Activated naive CD4-positive, alpha-beta T cell treated with Interleukin-2 at 50 U/mL for 16 hours (primary cell): ENCODE measurements around the gene UBE2L3.
"Not testable (repeated sequence)": the region's sequence is repeated elsewhere in the genome, so short reads cannot be mapped to it uniquely, and the experiment has no call there.

Experiments used
- DNase-seq: peaks from one replicate; pipeline ENCODE4 v3.0.0-alpha.2; 2020

UBE2L3 gene

DNA sequence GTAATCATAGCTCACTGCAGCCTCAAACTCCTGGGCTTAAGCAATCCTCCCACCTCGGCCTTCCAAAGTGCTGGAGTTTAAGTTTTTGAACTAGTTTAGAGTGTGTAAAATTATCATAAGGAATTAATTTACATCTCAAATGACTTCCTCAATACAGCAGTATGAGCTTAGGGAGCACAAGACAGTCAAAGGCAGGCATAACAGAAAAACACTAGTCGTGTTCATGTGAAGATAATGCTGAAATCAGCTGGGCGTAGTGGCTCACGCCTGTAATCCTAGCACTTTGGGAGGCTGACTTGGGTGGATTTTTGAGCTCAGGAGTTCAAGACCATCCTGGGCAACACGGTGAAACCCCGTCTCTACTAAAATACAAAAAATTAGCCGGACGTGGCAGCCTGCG lies 36.5 kb downstream of the UBE2L3 start:
- DNase-seq, result no peak

DNA sequence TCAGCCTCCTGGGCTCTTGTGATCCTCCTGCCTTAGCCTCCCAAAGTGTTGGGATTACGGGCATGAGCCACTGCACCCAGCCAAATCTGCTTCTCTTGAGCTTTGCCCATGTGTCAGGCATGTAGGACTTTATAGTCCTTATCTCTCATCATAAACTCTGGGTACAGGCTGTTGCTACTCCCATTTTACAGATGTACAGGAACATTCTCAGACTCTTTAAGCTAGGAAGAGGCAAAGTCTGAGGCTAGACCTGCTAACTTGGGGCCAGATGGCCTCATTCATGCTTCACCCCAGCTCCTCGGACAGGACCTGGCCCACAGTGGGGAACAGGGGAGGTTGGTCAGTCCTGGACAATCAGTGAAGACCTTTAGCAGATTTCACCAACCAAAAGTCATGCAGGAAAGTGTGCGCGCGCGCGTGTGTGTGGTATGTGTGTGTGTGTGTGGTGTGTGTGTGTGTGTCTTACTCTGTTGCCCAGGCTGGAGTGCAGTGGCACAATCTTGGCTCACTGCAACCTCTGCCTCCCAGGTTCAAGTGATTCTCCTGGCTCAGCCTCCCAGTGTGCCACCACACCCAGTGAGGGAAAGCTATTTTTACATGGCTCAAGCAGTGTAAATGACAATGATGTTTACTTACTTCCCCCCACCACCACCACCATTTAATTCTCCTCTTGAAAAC lies 38.5 kb downstream of the UBE2L3 start:
- no peak for DNase-seq

DNA sequence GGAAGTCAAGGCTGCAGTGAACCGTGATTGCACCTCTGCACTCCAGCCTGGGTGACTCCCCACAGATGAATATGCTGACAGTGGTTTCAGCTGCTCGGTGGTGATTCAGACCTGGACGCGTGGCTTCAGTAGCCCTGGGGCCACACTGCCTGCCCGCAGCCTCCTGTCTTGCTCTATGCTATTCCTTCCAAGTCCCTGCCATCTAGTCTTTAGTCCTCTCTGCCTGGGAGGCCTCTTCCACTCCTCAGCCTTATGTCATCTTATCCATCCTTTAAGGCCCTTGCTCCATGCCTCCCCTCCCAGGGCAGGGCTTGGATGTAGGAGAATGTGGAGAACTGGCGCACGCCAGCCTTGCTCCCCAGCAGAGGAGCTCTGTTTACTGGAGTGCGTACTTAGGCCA lies 39.3 kb downstream of the UBE2L3 start:
- DNase-seq, result no peak

DNA sequence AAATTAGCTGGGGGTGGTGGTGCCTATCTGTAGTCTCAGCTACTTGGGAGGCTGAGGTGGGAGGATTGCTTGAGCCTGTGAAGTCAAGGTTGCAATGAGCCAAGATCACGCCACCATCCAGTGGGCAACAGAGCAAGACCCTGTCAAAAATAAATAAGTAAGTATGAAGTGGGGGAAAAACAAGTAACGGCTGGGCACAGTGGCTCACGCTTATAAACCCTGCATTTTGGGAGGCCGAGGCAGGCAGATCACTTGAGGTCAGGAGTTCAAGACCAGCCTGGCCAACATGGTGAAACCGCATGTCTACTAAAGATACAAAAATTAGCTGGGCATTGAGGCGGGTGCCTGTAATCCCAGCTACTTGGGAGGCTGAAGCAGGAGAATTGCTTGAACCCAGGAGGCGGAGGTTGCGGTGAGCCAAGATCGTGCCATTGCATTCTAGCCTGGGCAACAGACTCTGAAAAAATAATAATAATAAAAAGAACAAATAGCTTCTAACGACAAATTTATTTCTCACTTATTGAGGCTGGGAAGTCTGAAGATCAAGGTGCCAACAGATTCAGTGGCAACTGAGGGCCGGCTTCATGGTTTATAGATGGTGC lies 42.1 kb downstream of the UBE2L3 start:
- not testable (repeated sequence) for DNase-seq

DNA sequence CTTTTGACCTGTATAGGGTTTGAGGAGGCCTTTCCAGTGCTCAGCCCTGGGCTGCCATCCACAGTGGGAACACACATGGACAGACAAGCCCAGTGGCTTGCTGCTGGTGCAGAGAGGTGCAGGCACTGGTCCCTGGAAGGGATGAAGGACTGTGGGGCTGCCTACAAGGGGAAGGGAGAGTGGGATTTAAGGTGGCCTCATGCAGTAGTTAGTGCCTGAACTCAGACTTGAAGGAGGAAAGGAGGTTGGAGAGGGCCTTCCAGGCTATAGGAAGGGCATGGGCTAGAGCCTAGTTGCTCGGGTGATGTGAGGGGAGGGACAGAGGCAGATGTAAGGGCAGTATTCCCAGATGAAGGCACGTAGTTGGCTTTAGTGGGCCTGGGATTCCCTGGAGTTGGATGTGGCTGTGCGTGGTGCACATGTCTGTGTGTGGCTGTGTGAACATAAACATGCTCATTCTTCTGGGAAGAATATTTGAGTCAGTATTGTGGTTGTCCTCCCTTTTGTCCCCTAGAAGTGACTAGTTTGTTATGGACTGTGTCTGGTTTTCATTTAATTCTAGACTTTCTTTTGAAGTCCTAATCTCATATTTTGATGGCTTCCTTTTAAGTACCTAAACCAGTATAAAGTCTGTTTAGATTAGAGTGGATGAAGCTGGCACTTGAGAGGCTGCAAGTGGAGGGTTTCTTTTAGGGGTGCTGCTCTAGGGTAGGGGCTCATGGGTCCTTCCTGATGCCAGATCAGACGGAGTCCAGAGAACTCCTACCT lies 43.9 kb downstream of the UBE2L3 start:
- DNase-seq, result no peak

DNA sequence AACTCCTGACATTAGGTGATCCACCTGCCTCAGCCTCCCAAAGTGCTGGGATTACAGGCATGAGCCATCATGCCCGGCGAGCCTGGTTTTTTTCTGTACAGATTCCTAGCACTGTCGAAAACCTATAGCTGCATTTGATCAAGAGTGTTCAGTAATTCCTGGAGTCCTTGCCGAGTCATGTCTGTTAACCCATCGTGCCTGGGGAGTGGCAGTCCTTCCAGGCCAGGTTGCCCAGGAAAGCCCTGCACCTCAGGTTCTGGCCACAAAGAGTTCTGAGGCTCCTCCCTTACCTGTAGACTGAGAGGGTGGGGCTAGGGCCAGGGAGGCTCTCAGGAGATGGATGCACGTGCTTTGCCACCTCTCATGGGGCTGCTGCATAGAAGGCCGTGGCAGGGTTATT lies 45.3 kb downstream of the UBE2L3 start:
- DNase-seq, result no peak

DNA sequence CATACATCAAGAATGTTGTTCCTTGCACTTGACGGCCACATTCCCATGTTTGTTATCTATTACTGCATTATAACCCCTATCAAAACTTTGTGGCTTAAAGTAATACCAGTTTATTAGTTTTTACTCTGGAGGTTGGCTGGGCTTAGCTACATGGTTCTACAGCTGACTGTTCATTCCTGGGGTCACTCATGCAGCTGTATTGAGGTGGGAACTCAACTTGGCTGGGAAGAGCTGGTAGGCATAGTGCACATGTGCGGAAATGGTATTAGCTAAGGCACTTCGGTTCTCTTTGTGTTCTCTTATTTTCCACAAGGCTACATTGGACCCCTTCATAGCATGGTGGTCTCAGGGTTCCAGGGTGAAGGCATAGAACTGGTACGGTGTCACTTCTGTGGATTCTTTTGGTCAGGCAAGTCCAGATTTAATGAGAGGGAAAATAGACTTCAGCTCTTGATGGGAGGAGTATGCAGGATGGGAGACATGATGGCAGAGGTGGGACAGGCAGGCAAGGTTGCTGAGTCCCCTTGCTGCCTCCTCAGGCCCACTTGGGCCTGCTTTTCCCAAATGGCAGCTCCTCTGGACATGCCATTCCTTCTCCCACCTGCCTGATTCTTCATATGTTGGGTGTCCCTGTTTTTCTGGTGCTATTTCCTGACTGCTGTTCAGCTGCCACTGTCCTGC lies 46.2 kb downstream of the UBE2L3 start:
- no peak for DNase-seq

DNA sequence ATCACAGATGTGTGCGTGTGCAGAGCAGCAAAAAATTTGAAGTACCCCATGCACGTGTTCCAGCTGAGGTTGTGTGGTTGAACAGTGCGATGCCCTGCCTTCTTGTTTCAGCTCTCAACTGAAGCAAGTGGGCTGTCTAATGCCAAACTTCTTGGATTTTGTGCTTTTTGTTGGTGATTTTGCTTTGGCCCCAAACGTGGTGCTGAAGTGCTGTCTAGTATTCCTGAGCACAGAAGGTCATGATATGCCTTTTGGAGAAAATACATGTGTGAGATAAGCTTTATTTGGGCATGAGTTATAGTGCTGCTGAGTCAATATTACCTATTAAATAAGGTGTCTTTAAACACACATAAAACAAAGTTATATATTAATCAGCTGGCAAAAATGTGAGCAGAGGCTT lies 48.2 kb downstream of the UBE2L3 start:
- DNase-seq, result no peak

DNA sequence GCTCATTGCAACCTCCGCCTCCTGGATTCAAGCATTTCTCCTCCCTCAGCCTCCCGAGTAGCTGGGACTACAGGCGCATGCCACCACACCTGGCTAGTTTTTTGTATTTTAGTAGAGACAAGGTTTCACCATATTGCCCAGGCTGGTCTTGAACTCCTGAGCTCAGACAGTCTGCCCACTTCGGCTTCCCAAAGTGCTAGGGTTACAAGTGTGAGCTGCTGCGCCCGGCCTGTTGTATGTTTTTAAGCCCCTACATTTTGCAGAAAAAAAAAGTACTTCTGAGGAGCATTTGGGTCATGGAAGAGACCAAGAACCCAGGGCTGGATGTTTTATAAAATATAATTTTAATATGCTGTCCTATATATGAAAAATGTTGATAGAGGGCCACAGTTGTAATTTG lies 49.8 kb downstream of the UBE2L3 start:
- DNase-seq, result not testable (repeated sequence)

DNA sequence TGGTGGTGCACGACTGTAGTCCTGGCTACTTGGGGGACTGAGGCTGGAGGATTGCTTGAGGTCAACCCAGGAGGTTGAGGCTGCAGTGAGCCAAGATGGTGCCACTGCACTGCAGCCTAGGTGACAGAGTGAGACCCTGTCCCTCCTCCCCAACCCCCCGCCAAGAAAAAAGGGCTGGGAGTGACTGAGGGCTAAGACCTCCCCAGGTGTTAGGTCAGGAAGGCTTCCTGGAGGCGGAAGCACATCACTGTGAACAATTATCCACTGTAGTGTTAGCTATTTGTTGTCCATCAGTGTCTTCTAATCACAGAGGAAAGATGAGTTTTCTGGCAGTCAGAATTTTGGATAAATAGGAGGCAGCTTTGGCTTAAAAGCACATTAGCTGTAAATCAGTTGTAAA lies 53.5 kb downstream of the UBE2L3 start:
- no peak for DNase-seq

DNA sequence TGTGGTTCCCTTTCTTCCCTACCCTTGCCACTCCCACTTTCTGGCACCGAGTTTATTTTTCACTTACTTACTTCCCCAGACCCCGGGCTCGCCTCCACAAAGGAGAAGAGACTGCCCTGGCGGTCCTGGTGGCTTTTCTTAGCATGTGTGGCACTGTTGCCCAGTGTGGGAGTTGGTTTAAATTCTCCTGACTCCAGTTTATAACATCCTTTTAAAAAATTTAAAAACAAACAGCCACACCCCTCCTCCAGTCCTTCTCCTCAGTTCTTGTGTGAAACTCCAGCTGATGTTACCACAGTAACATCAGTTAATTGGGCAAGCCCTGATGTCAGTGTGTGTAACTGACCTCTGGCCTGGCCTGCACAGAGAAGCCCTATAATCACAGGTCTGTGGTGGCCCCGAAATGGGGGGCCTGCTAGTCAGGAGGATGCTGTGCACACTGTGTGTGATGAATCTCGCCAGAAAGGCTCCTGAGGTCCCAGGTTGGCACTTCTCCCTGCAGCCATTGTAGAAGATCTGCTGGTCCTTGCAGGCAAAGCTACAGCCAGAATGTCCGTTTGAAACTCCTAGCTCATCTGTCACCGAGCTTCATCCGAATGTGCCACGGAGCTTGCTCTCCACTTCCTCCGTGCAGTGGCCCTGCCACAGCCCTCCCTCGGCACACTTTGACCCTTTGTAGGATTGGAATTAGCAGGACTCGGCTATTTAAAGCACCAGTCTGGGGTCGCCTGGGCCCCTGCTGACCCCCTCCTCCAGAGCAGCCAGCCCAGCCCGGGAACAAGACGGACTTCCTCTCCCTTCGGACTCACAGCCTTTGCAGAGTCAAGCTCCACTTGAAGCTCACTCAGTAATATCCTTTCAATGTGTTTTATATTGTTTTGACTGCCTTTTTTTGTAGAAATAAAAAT lies 54.8 kb downstream of the UBE2L3 start:
- no peak for DNase-seq

DNA sequence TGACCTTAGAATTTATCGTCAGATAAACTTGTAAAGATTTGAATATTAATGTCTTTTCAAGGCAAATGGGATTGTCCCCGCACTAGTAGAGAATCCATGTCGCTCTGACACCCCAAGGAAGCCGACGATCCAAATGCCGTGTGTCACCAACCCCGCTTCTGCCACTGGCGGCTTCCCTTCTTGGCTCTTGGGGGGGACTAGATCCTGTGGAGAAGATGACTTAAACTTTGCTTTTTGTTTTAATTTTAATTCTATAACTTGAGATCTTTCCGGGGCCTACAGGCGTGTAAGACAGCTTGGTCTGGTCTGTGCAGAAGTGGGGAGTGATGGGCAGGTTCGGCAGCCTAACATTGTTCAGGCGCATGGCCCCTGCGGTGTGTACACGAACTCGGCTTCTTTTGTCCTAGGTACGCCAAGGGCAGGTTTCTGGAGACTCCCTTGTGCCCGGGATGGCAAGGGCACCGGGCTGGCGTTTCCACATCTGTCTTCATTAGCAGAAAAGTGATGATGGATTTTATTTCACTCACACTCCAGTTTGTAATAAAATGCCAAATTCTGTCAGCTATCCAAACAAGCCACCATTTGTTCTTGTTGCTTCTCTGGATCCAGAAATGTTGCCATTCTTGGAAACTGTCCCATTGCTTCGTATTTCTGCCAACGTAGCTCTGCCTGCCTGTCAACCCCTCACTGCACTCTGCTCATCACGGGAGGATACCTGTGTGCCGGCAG lies 55.6 kb downstream of the UBE2L3 start:
- no peak for DNase-seq

DNA sequence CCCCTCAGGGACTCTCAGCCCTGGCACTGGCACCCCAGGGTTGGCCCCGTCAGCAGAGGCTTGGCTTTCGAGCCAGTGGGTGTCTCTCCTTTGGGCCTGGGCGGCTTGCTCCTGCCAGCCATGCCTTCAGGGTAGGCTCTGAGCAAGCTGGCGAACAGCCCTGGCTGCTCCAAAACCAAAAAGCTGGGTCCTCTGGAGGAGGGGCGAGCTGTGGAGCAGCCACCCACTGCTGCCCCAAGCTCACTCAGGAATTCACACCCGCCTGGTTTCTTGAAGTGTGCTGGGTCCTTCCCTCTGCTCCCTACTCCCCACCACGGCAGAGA lies 56.1 kb downstream of the UBE2L3 start:
- no peak for DNase-seq

DNA sequence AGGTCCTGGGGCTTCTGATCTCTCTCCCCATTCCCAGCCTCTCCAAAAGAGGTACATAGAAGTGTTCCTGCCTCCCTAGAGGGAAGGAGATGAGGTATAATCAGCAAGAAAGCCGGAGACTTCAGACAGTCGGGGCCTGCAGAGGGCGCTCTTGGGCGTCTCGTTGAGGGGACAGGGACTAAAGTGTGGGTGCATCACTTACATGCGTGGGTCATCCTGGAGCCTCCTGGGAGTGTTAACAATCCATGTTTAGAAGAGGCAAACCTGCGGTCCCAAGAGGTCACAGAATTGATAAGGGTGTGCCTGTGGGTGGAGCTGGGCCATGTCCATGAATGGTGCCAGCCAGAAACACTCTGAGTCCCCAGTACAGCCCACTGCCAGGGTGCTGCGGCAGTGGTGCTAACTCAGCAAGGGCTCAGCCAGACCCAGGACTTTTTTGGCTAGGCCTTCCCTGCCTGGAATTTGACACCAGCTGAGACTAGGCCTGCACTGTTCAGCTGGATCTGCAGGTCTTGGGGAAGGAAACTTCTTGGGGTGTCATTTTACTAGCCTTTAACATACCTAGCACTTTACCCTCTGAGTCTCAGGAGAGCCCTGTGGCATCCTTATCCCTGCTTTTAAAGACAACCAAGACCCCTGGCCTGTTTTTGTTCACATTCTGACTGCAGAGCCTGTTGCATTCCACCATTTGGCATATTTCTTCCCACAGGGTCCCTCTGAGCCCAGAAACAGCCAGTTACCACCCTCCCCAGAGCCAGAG lies 56.8 kb downstream of the UBE2L3 start:
- DNase-seq, result peak; percentile 49

DNA sequence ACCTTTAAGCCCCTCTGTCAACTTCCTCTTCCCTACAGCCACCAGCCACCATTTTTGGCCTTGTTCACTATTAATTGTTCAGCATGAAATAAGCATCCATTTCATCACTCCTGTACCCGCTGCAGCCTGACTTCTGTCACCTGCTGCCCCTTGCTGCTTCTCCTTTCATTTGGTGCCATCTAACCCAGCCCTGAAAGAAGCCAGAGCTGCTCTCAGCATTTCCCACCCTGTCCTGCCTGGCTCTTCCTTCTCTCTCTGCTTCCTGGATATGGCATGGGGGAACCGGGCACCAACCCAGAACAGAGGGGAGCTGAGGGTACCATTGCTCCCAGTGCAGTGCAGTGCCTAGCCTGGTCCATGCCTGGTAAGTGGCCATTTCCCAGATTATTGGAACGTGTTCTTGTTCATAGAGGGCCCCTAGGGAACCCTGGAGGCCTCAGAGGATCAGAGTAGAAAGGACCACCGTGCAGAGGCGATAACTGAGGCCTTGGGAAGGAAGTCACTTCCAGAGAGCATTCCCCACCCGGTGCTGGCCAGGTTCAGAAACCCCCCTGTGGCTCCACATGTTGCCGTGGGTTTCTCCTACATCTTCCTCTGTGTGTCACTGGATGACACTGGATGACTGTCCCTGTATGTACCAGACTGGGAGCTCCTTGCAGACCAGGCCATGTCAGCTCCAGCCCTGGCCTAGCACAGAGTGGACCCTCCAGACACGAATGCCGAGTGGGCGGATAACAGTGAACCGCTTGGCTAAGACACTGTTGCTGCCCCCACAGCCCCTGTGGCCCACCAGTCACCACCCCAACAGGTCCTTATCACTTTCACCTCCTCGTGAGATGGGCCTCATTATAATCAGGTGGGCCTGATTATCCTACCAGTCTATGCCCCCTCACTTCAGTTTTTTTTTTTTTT lies 57.6 kb downstream of the UBE2L3 start:
- DNase-seq, result no peak

DNA sequence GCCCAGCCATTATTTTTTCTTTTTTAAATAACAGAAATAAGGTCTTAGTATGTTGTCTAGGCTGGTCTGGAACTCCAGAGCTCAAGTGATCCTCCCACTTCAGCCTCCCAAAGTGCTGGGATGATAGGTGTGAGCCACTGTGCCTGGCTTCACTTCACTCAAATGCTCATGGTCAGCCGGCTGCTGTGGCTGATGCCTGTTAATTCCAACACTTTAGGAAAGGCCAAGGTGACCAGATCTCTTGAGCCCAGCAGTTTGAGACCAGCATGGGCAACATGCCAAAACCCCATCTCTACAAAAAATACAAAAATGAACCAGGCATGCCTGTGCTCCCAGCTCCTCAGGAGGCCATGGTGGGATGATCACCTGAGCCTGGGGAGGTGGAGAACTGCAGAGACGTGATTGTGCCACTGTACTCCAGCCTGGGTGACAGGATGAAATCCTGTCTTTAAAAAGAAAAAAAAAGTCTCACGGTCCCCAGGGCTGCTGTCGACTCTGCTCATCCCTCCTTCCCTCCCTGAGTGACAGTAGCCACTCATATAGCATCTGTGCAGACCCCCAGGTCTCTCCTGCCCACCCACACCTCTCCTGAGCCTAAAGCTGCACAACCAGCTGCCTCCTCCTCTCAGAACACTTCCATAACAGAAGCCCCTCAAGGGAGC lies 58.7 kb downstream of the UBE2L3 start:
- DNase-seq, result no peak

DNA sequence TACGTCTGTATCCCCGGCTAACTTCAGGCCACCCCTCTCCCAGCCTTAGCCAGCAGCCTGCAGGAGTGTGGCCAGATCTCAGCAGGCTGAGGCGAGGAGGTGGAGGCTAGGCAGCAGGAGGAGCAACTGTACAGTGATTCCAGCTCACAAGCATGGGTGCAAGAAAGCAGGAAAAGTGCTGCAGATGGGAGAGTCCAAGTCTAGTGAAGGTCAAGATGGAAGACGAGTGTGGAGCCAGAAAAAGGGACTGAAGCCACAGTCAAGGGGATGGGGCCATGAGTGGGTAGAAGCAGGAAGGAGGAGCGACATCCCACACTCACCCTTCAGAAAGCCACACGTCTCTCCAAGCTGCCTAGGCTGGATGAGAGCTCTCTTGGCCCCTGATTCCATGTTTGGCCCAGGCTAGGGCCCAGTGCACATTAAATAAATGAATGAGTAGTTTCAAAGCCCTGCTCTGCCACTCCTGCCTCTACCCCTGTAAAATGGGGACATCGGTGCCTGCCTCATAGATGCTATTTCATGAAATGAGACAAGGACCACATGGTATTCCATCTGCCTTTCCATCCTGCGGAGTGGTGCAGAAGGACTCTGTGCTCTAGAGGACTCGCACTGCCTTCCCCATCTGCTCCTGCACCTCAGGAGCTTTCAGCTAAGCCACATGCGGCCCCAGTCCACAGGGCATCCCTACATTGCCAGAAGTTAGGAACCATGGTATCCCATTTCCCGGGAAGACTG lies 59.4 kb downstream of the UBE2L3 start:
- DNase-seq, result no peak

DNA sequence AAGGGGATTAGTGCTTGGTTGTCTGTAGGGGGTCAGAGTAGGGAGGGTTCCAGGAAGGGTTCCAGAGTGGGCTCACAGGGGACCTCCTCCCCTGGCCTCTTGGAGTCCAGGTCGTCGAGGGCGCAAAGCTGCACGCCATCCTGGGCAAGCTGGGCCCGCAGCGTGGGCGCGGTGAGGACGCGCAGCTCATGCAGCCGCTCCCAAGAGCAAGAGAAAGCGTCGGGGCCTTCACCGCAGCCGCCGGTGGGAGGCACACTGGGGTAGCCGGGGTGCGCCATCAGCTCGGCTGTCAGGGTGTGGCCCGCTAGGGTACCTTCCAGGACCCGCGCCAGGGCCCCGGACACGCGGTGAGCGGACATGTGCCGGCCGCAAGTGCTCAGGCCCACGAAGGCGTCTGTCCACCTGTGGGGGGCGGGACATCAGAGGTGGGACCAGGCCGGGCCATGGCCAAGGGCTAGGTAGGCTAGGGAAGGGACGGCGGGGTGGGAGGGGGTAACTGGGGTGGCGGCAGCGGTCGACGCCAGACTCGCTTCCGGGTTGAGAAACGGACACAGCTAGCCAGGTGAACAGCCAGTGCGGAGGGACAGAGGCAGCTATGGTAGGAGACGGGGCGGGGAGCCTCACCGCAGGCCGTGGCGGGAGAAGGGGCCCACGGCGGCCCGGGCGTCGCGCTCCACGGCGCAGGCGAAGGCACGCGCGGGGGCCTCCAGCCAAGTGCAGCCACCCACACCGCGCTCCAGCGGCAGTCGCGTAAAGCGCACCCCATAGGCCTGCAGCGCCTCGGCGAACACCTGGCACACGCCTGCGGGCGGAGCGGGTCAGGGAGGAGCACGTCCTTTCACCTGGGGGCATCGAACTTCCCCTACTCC lies 61.1 kb downstream of the UBE2L3 start:
- DNase-seq, result no peak
